Measurements from ENCODE around the gene AMY2A.
"Not testable (repeated sequence)": the region's sequence is repeated elsewhere in the genome, so short reads cannot be mapped to it uniquely, and the experiment has no call there.

The AMY2A gene

DNA sequence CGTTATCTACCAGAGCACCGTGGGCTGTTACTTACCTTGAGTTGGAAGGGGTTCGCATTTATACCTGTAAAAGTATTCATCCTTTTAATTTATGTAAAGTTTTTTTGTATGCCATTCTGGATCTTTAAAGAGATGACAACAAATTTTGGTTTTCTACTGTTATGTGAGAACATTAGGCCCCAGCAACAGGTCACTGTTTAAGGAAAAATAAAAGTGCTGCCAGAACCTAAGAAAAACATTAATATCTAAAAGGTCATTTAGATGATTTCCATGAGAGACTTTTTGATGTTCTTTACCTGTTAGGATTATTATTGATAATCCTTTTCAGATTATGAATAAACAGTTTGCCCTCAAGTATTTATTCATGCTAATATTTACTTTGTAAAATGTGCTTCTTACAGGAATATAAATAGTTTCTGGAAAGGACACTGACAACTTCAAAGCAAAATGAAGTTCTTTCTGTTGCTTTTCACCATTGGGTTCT lies at the start of gene AMY2A:
TSS of gene AMY2A (plus strand) at position 434 of the 484 bp plus-strand sequence. CDS start at position 448, 14 bp downstream.
- not testable (repeated sequence) for DNase-seq (ENCODE audit: low read depth, low spot score); H3K27ac ChIP-seq (ENCODE audit: low read length); H3K9me3 ChIP-seq (ENCODE audit: control insufficient read depth, insufficient read depth, low read length); H3K27me3 ChIP-seq (ENCODE audit: control insufficient read depth, insufficient read depth, low read length); H3K4me1 ChIP-seq (ENCODE audit: control insufficient read depth, insufficient read depth, low read length); H3K4me3 ChIP-seq (ENCODE audit: low read length); H3K36me3 ChIP-seq (ENCODE audit: control insufficient read depth, insufficient read depth, low read length)
- no CpG with 5 or more reads among the region's 3 CpGs for WGBS (ENCODE audit: insufficient coverage, insufficient read length)

DNA sequence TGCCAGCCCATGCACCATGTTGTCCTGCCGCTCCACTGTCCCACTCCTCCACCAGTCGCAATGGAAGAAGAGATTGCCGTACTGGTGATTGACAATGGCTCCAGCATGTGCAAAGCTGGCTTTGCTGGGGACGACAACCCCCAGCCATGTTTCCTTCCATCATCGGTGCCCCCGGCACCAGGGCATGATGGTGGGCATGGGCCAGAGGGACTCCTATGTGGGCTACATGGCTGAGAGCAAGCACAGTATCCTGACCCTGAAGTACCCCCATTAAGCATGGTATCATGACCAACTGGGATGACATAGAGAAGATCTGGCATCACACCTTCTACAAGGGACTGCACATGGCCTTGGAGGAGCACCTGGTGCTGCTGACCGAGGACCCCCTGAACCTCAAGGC lies 47.7 kb upstream of the AMY2A start:
- Histone ChIP-seq H3K4me3 (ENCODE audit: low read length) (no peak overlapping the region), H3K36me3 (ENCODE audit: control insufficient read depth, insufficient read depth, low read length) (peaks cover 3% of the 10 kb centered on the region; the same call in 1 of the 2 replicates), H3K27ac (ENCODE audit: low read length) (no peak overlapping the region), H3K9me3 (ENCODE audit: control insufficient read depth, insufficient read depth, low read length) (no peaks in the 10 kb centered on the region), H3K27me3 (ENCODE audit: control insufficient read depth, insufficient read depth, low read length) (no peaks in the 10 kb centered on the region), H3K4me1 (ENCODE audit: control insufficient read depth, insufficient read depth, low read length) (peaks cover 1% of the 10 kb centered on the region; the same call in 1 of the 2 replicates)
- WGBS (ENCODE audit: insufficient coverage, insufficient read length): no CpG with 5 or more reads among the region's 7 CpGs
- no peak for DNase-seq (ENCODE audit: low read depth, low spot score)

DNA sequence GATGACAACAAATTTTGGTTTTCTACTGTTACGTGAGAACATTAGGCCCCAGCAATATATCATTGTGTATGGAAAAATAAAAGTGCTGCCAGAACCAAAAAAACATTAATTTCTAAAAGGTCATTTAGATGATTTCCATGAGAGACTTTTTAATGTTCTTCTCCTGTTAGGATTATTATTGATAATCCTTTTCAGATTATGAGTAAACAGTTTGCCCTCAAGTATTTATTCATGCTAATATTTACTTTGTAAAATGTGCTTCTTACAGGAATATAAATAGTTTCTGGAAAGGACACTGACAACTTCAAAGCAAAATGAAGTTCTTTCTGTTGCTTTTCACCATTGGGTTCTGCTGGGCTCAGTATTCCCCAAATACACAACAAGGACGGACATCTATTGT lies 45.9 kb upstream of the AMY2A start, which contains the start of gene AMY2B:
TSS of gene AMY2B (plus strand) at position 301 of the 400 bp plus-strand sequence. CDS start at position 315, 14 bp downstream.
- not testable (repeated sequence) for H3K27me3 ChIP-seq (ENCODE audit: control insufficient read depth, insufficient read depth, low read length); H3K27ac ChIP-seq (ENCODE audit: low read length); H3K9me3 ChIP-seq (ENCODE audit: control insufficient read depth, insufficient read depth, low read length); DNase-seq (ENCODE audit: low read depth, low spot score); H3K36me3 ChIP-seq (ENCODE audit: control insufficient read depth, insufficient read depth, low read length); H3K4me3 ChIP-seq (ENCODE audit: low read length); H3K4me1 ChIP-seq (ENCODE audit: control insufficient read depth, insufficient read depth, low read length)
- WGBS (ENCODE audit: insufficient coverage, insufficient read length): no CpG with 5 or more reads among the region's 2 CpGs

DNA sequence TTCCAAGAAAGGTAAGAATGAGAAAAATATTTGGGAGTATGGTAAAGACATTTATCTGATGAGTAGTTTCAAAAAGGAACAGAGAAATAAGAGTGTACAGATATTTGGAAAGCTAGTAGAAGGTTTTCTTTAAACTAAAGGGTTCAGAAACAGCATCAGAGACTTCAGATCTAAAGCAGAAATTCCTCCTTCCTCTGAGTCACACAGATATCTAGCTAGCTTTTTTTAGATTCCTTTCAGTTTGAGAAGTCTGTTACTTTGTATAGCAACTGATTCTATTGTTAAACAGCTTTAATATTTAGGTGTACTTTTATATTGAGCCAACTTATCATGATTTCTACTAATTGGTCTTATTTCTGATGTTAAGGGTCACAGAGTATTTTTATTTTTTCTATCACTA lies 41.2 kb upstream of the AMY2A start:
- Histone ChIP-seq H3K27me3 (ENCODE audit: control insufficient read depth, insufficient read depth, low read length) (no peaks in the 10 kb centered on the region), H3K4me1 (ENCODE audit: control insufficient read depth, insufficient read depth, low read length) (no peaks in the 10 kb centered on the region), H3K4me3 (ENCODE audit: low read length) (no peak overlapping the region), H3K27ac (ENCODE audit: low read length) (no peak overlapping the region), H3K9me3 (ENCODE audit: control insufficient read depth, insufficient read depth, low read length) (no peaks in the 10 kb centered on the region), H3K36me3 (ENCODE audit: control insufficient read depth, insufficient read depth, low read length) (no peaks in the 10 kb centered on the region)
- DNase-seq (ENCODE audit: low read depth, low spot score): no peak

DNA sequence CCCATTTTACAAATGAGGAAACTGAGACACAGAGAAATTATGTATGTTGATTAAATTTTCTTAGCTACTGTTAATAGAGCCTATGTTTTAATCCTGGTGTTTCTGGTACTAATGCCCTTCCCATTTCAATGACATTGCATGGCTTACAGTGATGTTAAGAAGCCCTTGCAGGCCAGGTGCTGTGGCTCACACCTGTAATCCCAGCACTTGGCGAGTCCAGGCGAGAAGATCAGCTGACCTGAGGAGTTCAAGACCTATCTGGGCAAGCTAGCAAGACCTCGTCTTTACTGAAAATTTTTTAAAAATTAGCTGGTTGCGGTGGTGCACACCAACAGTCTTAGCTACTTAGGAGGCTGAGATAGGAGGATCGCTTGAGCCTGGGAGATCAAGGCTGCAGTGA lies 40.4 kb upstream of the AMY2A start:
- H3K36me3 ChIP-seq (ENCODE audit: control insufficient read depth, insufficient read depth, low read length); H3K27ac ChIP-seq (ENCODE audit: low read length); H3K9me3 ChIP-seq (ENCODE audit: control insufficient read depth, insufficient read depth, low read length); H3K4me3 ChIP-seq (ENCODE audit: low read length); DNase-seq (ENCODE audit: low read depth, low spot score); H3K27me3 ChIP-seq (ENCODE audit: control insufficient read depth, insufficient read depth, low read length); H3K4me1 ChIP-seq (ENCODE audit: control insufficient read depth, insufficient read depth, low read length): not testable (repeated sequence)
- no CpG with 5 or more reads among the region's 5 CpGs for WGBS (ENCODE audit: insufficient coverage, insufficient read length)

DNA sequence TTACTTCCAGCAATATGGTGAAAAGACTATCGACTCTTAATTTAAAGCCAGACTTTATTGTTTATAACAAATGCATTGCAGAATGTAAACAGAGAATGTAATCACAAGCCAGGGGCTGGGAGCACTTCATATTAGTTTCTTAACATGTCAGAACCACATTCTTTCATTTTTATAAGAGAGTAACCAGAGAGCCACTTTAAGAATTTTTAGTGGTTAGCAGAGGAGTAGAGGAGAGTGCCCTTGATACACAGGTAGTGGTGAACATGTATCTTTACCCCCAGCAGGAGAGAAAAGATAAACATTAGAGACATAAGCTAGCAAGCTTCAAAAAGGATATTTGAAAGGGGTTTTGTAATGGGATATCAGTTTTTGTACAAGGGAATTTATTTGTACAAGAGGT lies 34.8 kb upstream of the AMY2A start:
- H3K27me3 ChIP-seq (ENCODE audit: control insufficient read depth, insufficient read depth, low read length): no peaks in the 10 kb centered on the region
- no peaks in the 10 kb centered on the region for H3K36me3 ChIP-seq (ENCODE audit: control insufficient read depth, insufficient read depth, low read length)
- H3K4me1 ChIP-seq (ENCODE audit: control insufficient read depth, insufficient read depth, low read length): no peaks in the 10 kb centered on the region
- H3K9me3 ChIP-seq (ENCODE audit: control insufficient read depth, insufficient read depth, low read length): no peaks in the 10 kb centered on the region
- no peak for DNase-seq (ENCODE audit: low read depth, low spot score)
- no peak overlapping the region for H3K27ac ChIP-seq (ENCODE audit: low read length)
- WGBS (ENCODE audit: insufficient coverage, insufficient read length): no CpG with 5 or more reads among the region's 1 CpG
- H3K4me3 ChIP-seq (ENCODE audit: low read length): no peak overlapping the region

DNA sequence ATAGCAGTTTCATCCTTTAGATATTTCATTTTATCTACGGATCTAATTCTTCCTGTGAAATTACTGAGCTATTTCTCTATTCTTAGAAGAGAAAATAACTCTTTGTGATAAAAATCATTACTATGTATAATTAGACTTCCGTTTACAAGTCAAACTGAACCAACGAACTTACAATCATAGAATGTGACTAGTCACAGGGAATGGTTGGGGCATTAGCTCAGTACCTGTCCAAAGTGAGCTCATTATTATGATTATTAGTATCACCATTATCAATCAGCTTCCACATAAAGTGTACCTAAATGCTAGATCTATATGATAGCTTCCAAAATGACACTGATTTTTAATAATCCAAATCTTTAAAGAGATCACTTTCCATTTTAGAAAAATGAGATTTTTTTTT lies 33.3 kb upstream of the AMY2A start:
- WGBS (ENCODE audit: insufficient coverage, insufficient read length): no CpG with 5 or more reads among the region's 3 CpGs
- no peak overlapping the region for H3K27ac ChIP-seq (ENCODE audit: low read length)
- H3K9me3 ChIP-seq (ENCODE audit: control insufficient read depth, insufficient read depth, low read length): no peaks in the 10 kb centered on the region; the same call in 1 of the 2 replicates

DNA sequence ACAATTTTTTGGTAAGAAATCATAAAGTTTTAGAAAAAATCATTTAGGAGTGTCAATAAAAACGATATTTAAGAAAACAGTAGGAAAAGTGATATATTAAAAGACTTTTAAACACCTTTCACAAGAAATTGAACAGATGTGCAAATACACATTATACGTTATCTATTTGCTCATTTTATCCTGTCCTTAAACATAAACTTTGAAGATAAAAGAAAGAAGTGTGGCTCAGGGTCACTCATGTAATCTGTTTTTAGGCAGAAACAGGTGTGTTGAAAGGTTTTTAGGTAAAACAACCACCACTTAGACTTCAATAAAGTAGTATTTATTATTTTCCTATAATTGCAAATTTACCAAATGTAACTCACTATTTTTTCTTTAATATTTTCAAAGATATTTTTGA lies 32.7 kb upstream of the AMY2A start:
- DNase-seq (ENCODE audit: low read depth, low spot score): no peak
- no CpG with 5 or more reads among the region's 2 CpGs for WGBS (ENCODE audit: insufficient coverage, insufficient read length)
- no peaks in the 10 kb centered on the region for H3K36me3 ChIP-seq (ENCODE audit: control insufficient read depth, insufficient read depth, low read length)
- H3K9me3 ChIP-seq (ENCODE audit: control insufficient read depth, insufficient read depth, low read length): no peaks in the 10 kb centered on the region; the same call in 1 of the 2 replicates
- H3K27ac ChIP-seq (ENCODE audit: low read length): no peak overlapping the region
- no peaks in the 10 kb centered on the region for H3K27me3 ChIP-seq (ENCODE audit: control insufficient read depth, insufficient read depth, low read length)
- no peaks in the 10 kb centered on the region for H3K4me1 ChIP-seq (ENCODE audit: control insufficient read depth, insufficient read depth, low read length)
- no peak overlapping the region for H3K4me3 ChIP-seq (ENCODE audit: low read length)

More for the DNA sequence above, 33.3 kb upstream of the AMY2A start:
- DNase-seq (ENCODE audit: low read depth, low spot score): no peak
- Histone ChIP-seq H3K4me1 (ENCODE audit: control insufficient read depth, insufficient read depth, low read length) (no peaks in the 10 kb centered on the region), H3K4me3 (ENCODE audit: low read length) (no peak overlapping the region), H3K27me3 (ENCODE audit: control insufficient read depth, insufficient read depth, low read length) (no peaks in the 10 kb centered on the region), H3K36me3 (ENCODE audit: control insufficient read depth, insufficient read depth, low read length) (no peaks in the 10 kb centered on the region)

DNA sequence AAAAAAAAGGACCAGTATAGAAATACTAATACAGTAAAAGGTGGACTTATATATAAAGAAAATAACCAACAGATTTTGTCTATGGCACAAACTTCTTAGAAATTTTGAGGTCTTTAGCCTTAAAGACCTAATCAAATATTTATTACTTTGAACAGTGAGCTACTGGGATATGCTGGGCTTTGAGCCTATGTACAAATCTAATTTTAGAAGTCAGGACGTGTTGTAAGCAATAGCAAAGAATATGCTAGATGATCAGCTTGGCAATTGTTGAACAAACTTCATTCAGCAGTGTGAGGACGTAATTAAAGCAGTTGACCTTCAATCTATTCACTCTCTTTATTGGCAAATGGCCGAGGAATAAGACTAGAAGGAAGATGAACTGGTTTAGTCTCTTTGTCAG lies 14.5 kb upstream of the AMY2A start:
- WGBS (ENCODE audit: insufficient coverage, insufficient read length): no CpG with 5 or more reads among the region's 3 CpGs
- not testable (repeated sequence) for H3K36me3 ChIP-seq (ENCODE audit: control insufficient read depth, insufficient read depth, low read length); H3K27me3 ChIP-seq (ENCODE audit: control insufficient read depth, insufficient read depth, low read length); H3K4me1 ChIP-seq (ENCODE audit: control insufficient read depth, insufficient read depth, low read length); H3K27ac ChIP-seq (ENCODE audit: low read length); H3K9me3 ChIP-seq (ENCODE audit: control insufficient read depth, insufficient read depth, low read length); H3K4me3 ChIP-seq (ENCODE audit: low read length); DNase-seq (ENCODE audit: low read depth, low spot score)

DNA sequence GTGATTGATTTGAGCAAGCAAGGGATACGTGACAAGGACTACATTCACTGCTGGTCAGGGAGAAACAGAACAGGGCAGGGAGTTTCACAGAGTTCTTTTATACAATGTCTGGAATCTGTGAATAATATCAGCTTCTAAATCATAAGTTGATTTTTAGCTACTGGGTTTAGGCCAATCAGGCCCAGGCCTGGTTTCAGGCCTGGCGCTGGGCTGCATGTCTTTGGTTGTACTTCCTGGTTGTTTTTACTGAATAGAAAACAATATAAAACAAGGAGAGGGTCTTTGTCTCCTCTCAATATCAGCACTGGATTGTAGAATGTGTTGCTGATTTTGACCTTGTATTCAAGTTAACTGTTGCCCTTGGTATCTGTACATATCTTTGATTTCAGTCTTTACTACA lies 865 bp upstream of the AMY2A start:
- WGBS (ENCODE audit: insufficient coverage, insufficient read length): no CpG with 5 or more reads among the region's 2 CpGs
- no peaks in the 10 kb centered on the region for H3K36me3 ChIP-seq (ENCODE audit: control insufficient read depth, insufficient read depth, low read length)
- H3K9me3 ChIP-seq (ENCODE audit: control insufficient read depth, insufficient read depth, low read length): no peaks in the 10 kb centered on the region
- H3K4me1 ChIP-seq (ENCODE audit: control insufficient read depth, insufficient read depth, low read length): no peaks in the 10 kb centered on the region
- H3K27ac ChIP-seq (ENCODE audit: low read length): no peak overlapping the region
- no peak for DNase-seq (ENCODE audit: low read depth, low spot score)
- H3K4me3 ChIP-seq (ENCODE audit: low read length): no peak overlapping the region
- H3K27me3 ChIP-seq (ENCODE audit: control insufficient read depth, insufficient read depth, low read length): no peaks in the 10 kb centered on the region

DNA sequence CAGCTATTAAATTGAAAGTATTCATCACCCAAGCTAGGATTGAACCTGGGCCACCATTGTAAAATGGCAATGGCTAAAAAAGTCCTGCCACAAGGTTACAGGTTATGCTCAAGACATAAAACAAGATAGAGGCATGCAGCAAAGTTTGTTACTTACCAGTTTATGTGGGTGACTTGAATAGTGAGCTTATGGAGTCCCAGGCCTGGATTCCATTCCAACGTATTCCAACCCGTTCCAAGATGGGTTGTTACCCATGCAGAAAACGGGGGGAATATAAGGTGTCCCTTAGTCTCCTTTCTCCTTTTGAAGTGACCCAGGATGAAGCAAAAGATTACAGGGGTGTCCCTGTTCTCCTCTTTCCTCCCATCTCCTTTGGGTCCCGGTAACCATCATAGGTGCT lies 10.2 kb downstream of the AMY2A start:
- H3K36me3 ChIP-seq (ENCODE audit: control insufficient read depth, insufficient read depth, low read length); H3K9me3 ChIP-seq (ENCODE audit: control insufficient read depth, insufficient read depth, low read length); H3K27me3 ChIP-seq (ENCODE audit: control insufficient read depth, insufficient read depth, low read length); H3K4me3 ChIP-seq (ENCODE audit: low read length); H3K27ac ChIP-seq (ENCODE audit: low read length); DNase-seq (ENCODE audit: low read depth, low spot score); H3K4me1 ChIP-seq (ENCODE audit: control insufficient read depth, insufficient read depth, low read length): not testable (repeated sequence)
- WGBS (ENCODE audit: insufficient coverage, insufficient read length): no CpG with 5 or more reads among the region's 4 CpGs
